HPDE6-E6E7 (cell line): ENCODE data around the gene ICOSLG.
"Not testable (repeated sequence)": the region's sequence is repeated elsewhere in the genome, so short reads cannot be mapped to it uniquely, and the experiment has no call there.

Experiments used
- DNase-seq: peaks from one replicate; pipeline ENCODE4 v3.0.0; 2011; ENCODE audit warnings: missing footprints; ENCODE audit errors: extremely low spot score

The ICOSLG gene

DNA sequence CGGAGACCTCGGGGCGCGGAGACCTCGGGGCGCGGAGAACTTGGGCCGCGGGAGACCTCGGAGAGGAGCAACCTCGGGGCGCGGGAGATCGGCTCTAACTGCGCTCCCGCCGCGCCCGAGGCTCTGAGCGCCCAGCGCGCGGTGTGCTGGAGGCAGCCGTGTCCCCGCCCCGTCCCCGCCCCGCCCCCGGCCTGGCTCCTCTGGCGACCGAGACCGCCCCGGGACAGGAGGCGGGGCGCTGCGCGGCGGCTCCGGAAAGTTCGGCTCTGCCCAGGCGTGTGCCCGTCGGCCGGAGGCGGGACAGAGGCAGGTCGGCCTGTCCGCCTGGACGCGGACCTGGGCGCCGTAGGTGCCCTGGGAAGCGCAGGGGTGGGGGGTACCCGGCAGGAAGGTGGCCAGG, at the start of gene ICOSLG:
ICOSLG (minus strand) TSS at position 102 of the 400 bp plus-strand sequence. CDS start 126 bp downstream, outside the sequence.
- DNase-seq, result not testable (repeated sequence)

GRCh38 chr21:44289381-44290010, 48.8 kb upstream of the ICOSLG start:
- DNase-seq, result no peak

- DNase-seq, result no peak
These were observed 47.7 kb upstream of the ICOSLG start for GRCh38 chr21:44288251-44289110.

DNA sequence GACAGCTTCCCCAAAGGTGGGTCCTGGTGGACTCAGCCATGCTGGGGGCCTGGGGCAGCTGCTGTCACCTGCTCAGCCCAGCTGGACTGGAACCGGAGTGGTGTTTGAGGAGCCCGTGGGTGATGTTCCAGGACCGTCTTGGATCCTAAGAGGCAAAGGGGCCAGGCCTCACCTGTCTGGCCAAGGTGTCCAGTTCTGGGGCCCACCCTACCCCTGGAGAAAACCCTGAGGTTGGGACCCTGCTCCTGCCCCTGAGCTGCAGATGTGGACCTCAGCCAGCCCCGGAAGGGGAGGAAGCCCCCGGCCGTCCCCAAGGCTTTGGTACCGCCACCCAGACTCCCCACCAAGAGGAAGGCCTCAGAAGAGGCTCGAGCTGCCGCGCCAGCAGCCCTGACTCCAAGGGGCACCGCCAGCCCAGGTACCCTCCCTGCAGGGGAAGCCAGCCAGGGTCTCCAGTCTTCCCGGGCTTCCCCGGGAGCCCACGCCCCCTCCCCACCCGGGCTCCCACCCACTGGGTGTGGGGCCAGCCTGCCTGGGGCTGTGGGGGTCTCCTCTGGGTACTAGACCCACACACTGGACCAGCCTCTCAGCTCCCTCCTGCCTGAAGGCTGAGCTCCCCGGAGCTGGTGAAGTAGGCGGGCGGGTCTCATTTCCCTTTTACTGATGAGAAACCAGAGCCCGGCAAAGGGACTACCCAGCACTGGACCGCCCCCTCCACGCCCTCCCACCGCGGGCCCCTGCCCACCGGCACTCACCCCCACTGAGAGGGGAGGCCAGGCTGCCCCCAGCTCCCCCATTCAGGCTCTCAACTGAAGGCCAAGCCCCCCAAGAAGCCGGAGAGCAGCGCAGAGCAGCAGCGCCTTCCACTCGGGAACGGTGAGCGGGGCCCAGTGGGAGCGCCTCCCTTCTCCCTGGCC, 46.2 kb upstream of the ICOSLG start:
- no peak for DNase-seq

- no peak for DNase-seq
These were observed 45.5 kb upstream of the ICOSLG start for GRCh38 chr21:44286086-44286715.

DNA sequence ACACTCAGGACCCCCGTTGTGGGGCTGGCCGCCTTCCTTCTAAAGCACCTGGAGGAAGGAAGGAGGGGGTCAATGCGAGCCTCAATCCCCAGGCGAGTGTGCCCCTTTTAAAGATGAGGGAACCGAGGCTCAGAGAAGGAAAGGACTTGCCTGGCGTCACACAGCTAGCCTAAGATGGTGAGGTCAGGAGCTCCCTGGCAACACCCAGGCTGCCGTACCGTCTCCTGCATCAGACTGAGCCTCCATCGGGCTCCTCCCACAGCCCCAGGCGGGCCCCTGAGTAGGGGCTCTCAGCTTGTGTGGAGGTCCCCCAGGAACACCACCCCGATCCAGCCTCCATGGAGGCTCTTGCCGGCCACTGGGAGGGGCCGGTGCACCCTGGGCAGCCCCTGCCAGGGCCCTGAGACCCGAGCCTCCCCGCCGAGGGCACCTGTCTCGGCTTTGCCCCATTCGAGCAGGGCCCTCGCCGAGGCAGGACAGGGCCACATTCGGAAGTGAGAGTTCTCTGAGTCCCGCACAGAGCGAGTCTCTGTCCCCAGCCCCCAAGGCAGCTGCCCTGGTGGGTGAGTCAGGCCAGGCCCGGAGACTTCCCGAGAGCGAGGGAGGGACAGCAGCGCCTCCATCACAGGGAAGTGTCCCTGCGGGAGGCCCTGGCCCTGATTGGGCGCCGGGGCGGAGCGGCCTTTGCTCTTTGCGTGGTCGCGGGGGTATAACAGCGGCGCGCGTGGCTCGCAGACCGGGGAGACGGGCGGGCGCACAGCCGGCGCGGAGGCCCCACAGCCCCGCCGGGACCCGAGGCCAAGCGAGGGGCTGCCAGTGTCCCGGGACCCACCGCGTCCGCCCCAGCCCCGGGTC, 44.6 kb upstream of the ICOSLG start, which contains the start of gene AIRE:
AIRE (plus strand) TSS at position 739 of the 855 bp plus-strand sequence. CDS start 131 bp downstream, outside the sequence.
- DNase-seq, result no peak

- no peak for DNase-seq
These were observed 43.2 kb upstream of the ICOSLG start for GRCh38 chr21:44283948-44284347.

DNA sequence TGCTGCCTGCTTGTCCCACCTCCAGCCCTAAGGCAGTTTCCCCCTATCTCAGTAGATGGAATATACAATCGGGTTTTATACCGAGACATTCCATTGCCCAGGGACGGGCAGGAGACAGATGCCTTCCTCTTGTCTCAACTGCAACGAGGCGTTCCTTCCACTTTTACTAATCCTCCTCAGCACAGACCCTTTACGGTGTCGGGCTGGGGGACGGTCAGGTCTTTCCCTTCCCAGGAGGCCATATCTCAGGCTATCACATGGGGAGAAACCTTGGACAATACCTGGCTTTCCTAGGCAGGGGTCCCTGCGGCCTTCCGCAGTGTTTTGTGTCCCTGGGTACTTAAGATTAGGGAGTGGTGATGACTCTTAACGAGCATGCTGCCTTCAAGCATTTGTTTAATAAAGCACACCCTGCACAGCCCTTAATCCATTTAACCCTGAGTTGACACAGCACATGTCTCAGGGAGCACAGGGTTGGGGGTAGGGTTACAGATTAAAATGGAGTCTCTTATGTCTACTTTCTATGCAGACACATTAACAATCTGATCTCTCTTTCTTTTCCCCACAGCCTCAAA, 42.6 kb upstream of the ICOSLG start:
- not testable (repeated sequence) for DNase-seq

DNA sequence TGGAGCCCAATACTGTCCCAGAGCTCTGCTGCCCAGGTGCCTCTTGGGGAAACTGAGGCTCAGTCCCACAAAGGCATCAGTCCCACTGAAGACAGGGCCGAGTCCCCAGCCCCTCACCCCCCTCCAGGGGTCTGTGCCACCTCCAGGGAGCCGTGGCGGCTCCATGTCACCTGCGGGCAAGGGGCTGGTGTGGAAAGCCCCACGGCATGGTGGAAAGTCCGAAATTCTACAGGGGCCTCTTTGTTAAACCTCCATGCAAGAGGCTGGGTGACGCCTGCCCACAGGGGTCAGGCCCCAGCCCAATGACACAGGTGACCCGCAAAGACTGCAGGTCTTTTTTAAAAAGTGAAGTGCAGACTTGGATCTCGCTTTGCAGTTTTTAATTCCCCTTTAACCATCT, 41.6 kb upstream of the ICOSLG start:
- no peak for DNase-seq

DNA sequence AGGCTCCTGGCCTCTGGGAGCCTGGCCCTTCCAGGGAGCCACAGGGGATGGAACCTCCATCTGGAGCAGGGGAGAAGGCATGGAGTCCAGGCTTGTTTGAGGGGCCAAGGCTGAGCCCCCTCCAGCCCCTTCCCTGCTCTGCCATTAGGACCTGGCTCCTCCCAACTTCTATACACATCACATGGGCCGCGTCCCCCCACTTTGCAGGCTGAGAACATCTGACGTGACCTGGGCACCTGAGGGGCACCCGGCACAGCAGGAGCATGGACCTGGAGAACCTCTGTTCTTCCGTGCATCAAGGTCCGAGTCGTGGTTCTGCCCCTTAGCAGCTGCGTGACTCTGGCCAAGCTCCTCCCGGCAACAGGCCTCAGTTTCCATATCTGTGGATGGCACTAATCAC, 41.1 kb upstream of the ICOSLG start:
- DNase-seq, result no peak

- no peak for DNase-seq
These were observed 38.9 kb upstream of the ICOSLG start for GRCh38 chr21:44279354-44280260.

GRCh38 chr21:44275041-44275440, 34.3 kb upstream of the ICOSLG start:
- DNase-seq, result no peak

GRCh38 chr21:44273046-44273445, 32.3 kb upstream of the ICOSLG start:
- DNase-seq, result no peak

DNA sequence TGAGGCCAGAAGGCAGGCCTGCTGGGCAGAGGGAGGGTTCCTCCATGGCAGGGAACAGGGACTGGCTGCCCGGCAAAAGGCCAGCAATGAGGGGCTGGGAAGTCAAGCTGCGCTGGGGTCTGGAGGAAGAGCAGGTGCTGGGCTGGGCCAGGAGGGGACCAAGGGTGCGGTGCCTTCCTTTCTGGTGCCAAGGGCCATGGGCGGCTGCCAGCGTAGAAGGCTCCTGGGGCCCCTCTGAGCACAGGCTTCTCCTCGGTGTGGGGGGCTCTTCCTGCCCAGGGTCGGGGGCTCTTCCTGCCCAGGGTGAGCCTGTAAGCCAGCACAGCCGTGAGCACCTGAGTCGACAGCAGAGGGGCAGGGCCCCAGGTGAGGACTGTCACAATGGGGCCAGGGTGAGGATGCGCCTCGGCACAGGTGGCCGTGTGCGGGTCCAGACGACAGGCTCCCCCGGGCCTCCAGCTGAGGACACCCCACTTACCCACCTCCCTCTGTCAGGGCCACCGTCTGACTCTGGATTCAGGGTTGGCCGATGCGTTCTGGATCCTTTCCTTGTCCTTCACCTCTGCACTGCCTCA, 31.6 kb upstream of the ICOSLG start:
- no peak for DNase-seq

DNA sequence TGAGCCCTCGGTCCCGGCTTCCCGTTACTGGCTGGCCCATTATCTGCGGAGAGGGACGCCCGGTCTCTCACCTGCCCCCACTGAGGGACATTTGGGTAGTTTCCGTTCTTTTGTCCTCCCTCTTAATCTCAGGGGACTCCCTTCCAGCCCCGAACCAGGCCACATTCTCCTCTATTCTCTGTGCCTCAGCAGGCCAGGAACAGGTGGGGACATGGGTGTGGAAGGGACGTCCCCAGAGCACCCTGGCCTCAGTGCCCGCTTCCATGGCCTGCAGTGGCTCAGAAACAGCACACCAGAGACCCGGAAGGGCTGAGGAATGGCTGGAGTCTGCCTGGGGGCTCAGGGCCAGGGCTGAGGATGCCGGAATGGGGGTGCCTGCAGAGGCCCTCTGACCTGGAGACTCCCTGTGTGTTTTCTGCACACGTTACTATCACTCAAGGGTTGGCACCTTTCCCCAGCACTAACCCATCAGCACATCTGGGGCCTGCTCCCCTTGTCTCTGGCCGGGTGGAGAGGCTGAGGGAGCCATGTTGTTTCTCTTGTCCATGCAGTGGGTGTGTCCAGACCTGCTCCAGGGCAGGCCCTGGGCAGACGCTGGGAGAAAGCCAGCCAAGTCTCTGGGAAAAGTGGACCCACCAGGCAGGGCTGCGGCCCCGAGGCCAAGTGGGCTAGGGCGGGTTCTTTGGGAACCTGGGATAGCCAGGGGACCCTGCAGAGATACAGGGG, 31.0 kb upstream of the ICOSLG start:
- no peak for DNase-seq

DNA sequence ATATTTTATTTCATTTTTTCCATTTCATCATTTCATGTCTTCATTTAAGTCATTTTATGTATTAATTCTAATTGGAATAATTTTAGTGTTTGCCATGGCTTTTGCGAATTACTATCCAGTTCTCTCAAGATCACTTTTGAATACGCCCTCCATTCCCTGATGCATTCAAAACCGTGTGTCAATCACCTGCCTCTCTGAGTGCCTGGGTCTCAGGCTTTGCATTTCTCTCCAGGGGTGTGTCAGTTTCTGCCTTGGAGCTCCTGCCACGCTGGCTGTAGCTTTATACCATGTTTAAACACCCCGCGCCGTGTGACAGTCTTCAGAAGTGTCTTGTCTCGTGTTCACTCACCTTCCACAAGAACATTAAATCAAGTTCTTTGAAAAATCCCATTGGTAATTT, 28.3 kb upstream of the ICOSLG start:
- no peak for DNase-seq

GRCh38 chr21:44267655-44268142, 27.0 kb upstream of the ICOSLG start:
- DNase-seq, result no peak

- DNase-seq, result no peak
These were observed 25.1 kb upstream of the ICOSLG start for GRCh38 chr21:44265734-44266270.
